ENCODE measurements around the gene HJURP.

- TF ChIP-seq CTCF (IDR thresholded peaks at IDR 0.05) (no peak), EP300 (IDR thresholded peaks at IDR 0.05) (no peak), POLR2AphosphoS5 (IDR thresholded peaks at IDR 0.05) (no peak)
These were observed 34.2 kb downstream of the HJURP start for GRCh38 chr2:233819884-233820773.

Data from upper lobe of left lung (tissue), 4 donors.